NCI-H2107 (cell line): ENCODE measurements around the gene SUMO3.
A peak's percentile ranks its signal among the peaks of the same experiment; 100 is the strongest.

Source experiments
- DNase-seq: peaks from one replicate; lab custom pipeline; 2025; lab: John Stamatoyannopoulos, UW

Gene SUMO3

GRCh38 chr21:44778499-44778911 is 39.4 kb downstream of the SUMO3 start:
- no peak for DNase-seq

- DNase-seq = no peak
Observed at GRCh38 chr21:44778094-44778493, 39.8 kb downstream of the SUMO3 start.

GRCh38 chr21:44774972-44775371 is 42.9 kb downstream of the SUMO3 start:
- DNase-seq = no peak

DNA sequence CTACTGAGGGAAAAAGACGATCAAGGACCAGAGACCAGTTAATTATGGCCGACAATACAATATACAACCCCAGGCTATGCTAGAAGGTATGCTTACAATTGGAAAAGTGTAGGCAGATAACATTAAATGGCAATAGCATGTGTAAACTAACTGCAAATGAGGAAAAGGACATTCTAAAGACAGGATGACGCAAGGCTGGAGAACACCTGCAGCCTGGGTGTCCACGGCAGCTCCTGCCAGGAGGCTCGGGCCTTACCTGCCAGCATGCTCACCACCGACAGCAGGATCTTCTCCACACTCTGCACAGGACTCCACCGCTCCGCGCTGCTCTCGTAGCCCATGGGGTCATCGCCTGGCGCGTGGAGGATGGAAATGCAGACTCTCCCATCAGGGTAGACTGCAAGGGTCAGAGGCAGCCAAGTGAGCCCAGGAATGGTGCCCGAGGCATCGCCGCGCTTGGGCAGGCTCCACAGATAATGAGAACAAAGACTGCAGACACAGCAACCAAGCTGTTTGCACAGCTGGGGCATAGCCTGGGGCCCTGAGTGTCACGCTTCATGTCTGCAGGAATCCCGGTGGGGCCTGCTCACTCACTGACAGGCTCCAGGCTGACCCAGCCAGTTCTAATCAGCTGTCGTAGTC is 44.5 kb downstream of the SUMO3 start:
- DNase-seq = no peak

GRCh38 chr21:44771896-44772525 is 45.9 kb downstream of the SUMO3 start:
- no peak for DNase-seq

DNA sequence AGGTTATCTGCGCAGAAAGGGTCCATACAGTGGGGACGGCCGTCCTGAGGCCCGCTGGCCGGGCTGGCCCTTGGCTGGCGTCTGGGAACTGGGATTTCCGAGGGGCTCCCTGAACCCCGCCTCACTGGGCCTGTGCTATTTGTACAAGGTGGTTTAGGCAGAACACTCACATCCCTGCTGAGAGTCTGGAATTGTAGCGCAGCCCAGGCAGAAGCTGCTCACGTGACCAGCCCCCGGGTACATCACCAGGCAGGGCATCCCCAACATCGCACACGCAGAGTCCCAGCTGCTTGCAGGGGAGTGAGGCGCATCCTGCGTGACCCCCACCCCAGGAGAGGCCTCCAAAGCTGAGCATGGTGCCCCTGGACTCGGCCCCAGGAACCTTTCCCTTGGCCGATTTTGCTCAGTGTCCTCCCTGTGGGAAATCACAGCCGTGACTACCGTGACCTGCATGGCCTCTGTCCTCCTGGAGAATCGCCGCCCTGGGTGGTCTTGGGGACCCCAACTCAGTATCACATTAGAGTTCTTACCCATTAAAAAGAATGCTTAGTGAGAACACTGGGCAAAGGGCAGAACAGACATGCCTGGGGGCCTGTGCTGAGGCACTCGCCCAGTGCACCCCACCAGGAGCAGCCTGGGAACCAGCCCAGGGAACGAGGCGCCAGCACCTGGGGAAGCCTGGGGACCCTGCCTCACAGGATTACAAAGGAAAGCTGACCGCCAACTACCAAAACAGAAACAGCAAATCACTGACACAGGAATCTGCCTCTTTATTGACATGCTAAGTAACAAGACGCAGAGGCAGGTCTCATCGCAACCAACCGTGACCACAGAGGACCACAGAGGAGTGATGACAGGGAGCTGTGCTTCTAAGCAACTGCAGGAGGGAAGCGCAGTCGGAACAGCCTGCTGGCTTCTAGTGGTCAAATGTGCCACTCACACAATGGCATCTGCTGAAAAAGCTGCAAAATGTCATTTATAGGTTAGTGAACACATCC is 49.7 kb downstream of the SUMO3 start:
- DNase-seq = peak; percentile 31

DNA sequence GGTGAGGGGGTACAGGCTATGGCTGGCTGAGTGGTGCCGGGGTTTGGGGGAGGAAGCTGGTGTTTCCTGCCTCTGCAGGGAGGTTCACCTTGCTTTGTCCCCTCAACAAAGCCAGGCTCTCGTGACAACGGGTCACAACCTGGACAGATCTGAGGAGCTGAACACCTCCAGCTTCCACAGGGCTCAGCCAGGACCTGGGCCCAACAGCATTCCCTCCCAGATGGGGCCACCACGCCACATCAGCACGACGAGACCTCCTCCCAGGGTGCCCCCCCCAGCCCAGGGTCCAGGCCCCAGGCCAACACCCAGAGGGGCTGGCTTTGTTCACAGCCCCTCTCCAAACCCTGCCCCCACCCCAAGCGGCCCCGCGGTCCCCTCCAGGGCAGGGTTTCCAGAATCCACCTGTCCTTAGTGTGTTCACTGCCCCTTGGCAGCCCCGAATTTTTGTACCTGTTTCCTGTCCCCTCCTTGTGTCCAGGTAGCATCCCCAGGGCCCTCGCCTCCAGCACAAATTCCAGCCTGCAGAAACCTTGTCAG is 51.0 kb downstream of the SUMO3 start:
- DNase-seq = no peak

GRCh38 chr21:44766014-44766817 is 51.6 kb downstream of the SUMO3 start:
- DNase-seq = no peak

- DNase-seq = no peak
Observed at GRCh38 chr21:44765231-44766013, 52.4 kb downstream of the SUMO3 start.

DNA sequence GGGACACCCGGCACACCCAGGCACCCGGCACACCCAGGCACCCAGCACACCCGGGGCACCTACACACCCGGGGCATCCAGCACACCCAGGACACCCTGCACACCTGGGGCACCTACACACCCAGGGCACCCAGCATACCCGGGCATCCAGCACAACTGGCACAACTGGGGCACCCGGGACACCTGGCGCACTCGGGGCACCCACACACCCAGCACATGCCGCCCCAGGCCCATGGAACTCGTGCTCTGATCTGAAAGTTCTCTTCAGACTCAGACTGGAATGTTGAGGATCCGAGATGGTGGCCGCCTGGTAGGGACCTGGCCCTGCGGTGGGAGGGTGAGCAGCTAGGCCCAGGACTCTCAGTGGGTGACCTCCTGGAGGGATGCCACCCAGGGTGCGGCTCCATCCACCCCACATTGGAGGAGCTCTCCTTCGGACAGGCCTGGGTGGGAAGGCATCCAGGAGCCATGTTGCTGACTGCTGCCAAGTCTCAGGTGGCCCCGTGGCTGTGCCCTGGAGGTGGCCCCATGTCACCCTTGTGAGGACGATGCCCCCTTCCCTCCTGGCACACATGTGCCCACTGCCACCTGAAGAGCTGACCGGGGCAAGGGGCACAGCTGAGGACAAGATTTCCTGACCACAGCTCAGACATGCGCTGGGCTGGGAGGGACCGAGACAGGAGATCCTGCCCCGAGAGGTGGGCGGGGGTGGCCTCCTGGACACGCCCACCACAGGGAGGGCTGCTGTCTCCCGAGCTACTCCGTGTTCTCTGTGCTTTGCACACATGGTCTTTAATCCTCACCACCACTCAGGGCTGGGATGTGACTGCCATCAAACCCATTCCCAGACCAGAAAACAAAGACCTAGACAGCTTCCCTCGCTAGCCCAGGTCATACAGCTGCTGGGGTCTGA is 53.3 kb downstream of the SUMO3 start:
- DNase-seq = no peak

DNA sequence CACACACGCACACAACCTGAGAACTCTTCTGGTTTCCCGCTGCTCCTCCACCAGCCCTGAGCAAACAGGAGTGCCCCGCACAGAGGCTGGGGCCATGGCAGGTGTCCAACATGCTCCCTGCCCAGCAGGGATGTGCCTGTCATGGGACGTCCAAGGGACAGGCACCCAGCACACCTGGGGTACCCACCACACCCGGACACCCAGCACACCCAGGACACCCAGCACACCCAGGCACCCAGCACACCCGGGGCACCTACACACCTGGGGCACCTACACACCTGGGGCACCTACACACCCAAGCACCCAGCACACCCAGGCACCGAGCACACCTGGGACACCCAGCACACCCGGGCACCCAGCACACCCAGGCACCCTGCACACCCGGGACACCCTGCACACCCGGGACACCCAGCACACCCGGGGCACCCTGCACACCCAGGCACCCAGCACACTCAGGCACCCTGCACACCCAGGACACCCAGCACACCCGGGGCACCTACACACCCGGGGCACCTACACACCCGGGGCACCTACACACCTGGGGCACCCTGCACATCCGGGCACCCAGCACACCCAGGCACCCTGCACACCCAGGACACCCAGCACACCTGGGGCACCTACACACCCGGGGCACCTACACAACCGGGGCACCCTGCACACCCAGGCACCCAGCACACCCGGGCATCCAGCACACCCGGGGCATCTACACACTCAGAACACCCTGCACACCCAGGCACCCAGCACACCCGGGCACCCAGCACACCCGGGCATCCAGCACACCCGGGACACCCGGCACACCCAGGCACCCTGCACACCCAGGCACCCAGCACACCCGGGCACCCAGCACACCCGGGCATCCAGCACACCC is 54.2 kb downstream of the SUMO3 start:
- no peak for DNase-seq

GRCh38 chr21:44763050-44763378 is 54.8 kb downstream of the SUMO3 start:
- DNase-seq = no peak

- DNase-seq = no peak
Observed at GRCh38 chr21:44762221-44763049, 55.4 kb downstream of the SUMO3 start.

- no peak for DNase-seq
Observed at GRCh38 chr21:44761747-44762208, 56.1 kb downstream of the SUMO3 start.

DNA sequence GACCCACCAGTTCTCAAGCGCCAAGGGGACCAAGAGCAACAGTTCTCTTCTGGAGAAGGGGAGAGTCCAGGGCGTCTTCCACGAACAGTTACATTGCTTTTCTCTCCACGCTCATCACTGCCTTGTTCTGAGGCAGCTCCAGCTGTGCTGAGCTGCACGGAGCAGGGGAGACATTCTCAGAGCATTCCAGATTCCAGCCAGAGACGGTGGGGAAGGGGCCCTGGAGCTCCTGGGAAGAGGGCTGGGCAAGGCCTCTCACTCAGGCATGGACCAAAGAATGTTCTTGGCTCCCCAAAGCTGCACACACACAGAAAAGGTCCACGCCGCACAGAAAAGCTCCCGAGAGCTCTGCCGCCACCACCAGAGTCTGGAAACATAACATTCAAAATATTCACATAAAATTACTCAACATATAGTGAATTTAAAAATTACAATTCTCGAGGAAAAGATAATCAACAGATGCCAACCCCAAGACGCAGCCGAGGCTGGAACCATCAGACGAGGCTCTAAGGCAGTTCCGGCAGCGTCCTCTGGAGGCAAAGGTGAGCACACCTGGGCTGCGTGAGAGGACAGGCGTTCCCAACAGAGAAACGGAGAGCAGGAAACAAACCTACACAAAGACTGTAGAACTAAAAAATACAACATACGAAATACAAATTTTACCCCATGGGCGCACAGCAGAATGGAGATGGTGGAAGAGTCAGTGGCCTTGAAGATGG is 56.7 kb downstream of the SUMO3 start:
- DNase-seq = peak; percentile 45

GRCh38 chr21:44760376-44760775 is 57.5 kb downstream of the SUMO3 start:
- no peak for DNase-seq

DNA sequence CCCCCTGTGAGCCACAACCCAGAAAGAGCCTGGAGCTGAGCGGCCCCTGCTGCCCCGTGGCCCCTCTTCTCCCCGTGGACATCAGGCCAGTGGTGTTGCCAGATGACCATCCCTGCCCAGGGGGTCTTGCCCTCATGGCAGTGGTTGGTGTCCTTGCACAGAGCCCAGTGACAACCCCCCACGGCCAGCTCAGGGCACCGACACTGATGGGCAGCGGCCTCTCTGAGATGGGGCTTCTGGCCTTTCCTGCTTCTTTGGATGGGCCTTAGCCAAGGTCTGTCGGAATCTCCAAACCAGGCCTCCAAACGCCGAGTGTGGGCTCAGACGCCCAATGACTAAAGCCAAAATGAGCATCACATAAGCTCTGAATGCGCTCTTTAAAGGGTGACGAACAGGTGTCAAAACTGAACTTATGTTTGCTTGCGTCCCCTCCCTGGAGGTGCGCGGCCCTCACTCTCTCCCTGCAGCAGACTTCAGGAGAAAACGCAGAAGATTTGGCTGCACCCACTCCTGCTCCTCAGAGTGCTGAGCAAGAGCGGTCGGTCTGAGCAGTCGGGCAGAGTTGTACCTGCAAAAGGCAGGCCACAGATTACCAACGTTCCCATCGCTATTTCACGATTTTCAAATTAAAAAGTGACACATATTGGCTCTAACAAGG is 58.1 kb downstream of the SUMO3 start:
- no peak for DNase-seq
